GM12872 (cell line): ENCODE results near the gene RNF215.

ENCODE experiments used
- CTCF ChIP-seq: IDR thresholded peaks from 3 replicates; pipeline ENCODE4 v1.5.1; 2011; ENCODE audit warnings: low read depth, mild to moderate bottlenecking, low read length, moderate library complexity; ENCODE audit not compliant: insufficient read depth

Gene RNF215

GRCh38 chr22:30406400-30406799, 19.2 kb upstream of the RNF215 start:
- no peak for TF ChIP-seq CTCF

GRCh38 chr22:30405731-30406130, 18.5 kb upstream of the RNF215 start:
- TF ChIP-seq CTCF, result no peak

GRCh38 chr22:30404307-30404706, 17.1 kb upstream of the RNF215 start:
- no peak for TF ChIP-seq CTCF

- TF ChIP-seq CTCF, result no peak
Observed at GRCh38 chr22:30402028-30402765, 15.0 kb upstream of the RNF215 start.

GRCh38 chr22:30400159-30400558, 12.9 kb upstream of the RNF215 start:
- no peak for TF ChIP-seq CTCF

GRCh38 chr22:30399718-30400117, 12.5 kb upstream of the RNF215 start:
- no peak for TF ChIP-seq CTCF

- TF ChIP-seq CTCF, result no peak
Observed at GRCh38 chr22:30398685-30399680, 11.8 kb upstream of the RNF215 start.
